ENCODE results near the gene ADISSP. TPM values are rescaled to one million over a fixed set of nuclear protein-coding genes. Genes with fewer than 3 reads are reported as not detected.

ADISSP gene
- total and polyA plus RNA-seq, 2 experiments from 2014 or later, result 24.1 to 38.5 TPM

DNA sequence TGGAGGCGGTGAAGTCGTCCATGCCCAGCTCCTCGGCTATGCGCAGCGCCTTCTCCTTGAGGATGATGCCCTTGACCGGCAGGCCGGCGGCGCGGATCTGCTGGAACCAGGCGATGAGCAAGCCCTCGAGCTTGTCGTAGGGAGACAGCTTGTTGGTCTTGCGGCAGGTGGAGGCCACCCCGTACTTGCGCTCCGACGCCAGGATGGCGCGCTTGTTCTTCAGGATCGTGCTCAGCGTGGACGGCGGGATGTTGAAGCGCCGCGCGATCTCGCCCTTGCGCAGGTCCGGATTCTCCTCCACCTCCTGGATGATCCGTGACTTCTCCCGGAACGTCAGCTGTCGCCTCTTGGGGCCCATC, 18.6 kb upstream of the ADISSP start:
- Histone ChIP-seq H3K27me3 (peaks cover 4% of the 10 kb centered on the region), H3K4me3 (peak overlapping the region; percentile 47), H3K27ac (no peak overlapping the region), H3K4me1 (ENCODE audit: low read depth) (peaks cover 5% of the 10 kb centered on the region), H3K36me3 (no peaks in the 10 kb centered on the region), H3K9me3 (ENCODE audit: low read depth) (no peaks in the 10 kb centered on the region)
- DNase-seq (ENCODE audit: low read depth in 1 of 2, low spot score in 1 of 2), result peak; percentile 60 to 68
- TF ChIP-seq, protein P1, sequence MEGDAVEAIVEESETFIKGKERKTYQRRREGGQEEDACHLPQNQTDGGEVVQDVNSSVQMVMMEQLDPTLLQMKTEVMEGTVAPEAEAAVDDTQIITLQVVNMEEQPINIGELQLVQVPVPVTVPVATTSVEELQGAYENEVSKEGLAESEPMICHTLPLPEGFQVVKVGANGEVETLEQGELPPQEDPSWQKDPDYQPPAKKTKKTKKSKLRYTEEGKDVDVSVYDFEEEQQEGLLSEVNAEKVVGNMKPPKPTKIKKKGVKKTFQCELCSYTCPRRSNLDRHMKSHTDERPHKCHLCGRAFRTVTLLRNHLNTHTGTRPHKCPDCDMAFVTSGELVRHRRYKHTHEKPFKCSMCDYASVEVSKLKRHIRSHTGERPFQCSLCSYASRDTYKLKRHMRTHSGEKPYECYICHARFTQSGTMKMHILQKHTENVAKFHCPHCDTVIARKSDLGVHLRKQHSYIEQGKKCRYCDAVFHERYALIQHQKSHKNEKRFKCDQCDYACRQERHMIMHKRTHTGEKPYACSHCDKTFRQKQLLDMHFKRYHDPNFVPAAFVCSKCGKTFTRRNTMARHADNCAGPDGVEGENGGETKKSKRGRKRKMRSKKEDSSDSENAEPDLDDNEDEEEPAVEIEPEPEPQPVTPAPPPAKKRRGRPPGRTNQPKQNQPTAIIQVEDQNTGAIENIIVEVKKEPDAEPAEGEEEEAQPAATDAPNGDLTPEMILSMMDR (IDR thresholded peaks at IDR 0.05; ENCODE audit: low read depth, low read length), result no peak

DNA sequence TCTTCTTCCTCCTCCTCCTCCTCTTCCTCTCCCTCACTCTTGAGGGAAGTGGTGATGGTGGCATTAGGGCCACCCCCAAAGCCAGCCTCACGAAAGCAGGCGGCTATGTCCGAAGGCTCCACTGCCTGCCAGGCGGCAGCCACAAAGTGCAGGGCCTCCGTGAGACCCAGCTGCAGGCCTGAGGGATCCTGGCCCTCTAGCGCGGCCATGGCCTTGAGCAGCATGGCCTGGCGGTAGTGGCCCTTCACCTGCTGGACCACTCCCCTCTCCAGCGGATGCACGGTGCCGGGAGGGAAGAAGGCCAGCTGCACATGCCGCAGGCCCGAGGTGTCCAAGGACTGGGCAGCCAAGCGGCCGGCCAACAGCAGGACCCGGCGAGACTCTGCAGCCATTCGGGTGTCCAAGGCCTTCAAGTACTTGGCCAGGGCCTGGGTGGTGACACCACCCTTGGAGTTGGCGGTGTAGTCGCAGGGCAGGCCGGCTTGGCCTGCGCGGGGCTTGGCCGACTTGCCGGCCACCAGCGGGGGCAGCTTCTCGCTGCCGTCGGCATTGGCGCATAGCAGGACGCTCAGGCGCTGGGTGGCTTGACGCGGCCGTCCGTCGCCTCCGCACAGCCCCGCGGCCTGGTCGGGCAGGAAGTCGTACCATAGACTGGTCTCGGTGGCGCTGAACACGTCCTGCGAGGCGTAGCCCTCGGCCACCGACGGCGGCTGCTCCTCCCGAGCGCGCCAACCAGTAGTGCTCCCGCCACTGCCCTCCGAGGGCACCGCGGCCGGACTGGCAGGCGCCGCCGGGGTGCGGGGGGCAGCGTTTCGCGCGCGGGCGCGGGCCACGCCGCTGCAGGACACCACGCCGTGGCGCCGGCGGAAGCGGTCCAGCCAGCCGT, 17.9 kb upstream of the ADISSP start:
- H3K27me3 ChIP-seq, result peaks cover 4% of the 10 kb centered on the region
- no peak for DNase-seq (ENCODE audit: low read depth in 1 of 2, low spot score in 1 of 2)
- peak overlapping the region; percentile 47 for H3K4me3 ChIP-seq
- TF ChIP-seq, protein P1 (IDR thresholded peaks at IDR 0.05; ENCODE audit: low read depth, low read length), result peak; percentile 4
- no peaks in the 10 kb centered on the region for H3K36me3 ChIP-seq
- no peaks in the 10 kb centered on the region for H3K9me3 ChIP-seq (ENCODE audit: low read depth)
- no peak overlapping the region for H3K27ac ChIP-seq
- peaks cover 5% of the 10 kb centered on the region for H3K4me1 ChIP-seq (ENCODE audit: low read depth)

DNA sequence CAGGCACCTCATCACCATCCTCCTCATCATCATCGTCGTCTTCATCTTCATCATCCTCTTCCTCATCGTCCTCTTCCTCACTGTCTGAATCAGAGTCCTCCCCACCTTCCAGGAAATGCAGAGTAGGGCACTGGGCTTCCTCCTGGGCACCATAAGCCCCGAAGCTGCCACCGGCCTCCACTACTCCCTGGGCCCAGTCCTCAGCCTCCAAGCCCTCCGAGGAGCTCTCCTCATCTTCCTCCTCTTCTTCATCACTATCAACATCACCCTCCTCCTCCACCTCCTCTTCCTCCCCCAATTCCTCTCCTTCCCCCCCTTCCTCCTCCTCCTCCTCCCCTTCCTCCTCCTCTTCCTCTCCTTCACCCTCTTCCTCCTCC, 17.3 kb upstream of the ADISSP start:
- H3K36me3 ChIP-seq, result no peaks in the 10 kb centered on the region
- peaks cover 5% of the 10 kb centered on the region for H3K27me3 ChIP-seq
- TF ChIP-seq, protein P1 (IDR thresholded peaks at IDR 0.05; ENCODE audit: low read depth, low read length), result no peak
- H3K27ac ChIP-seq, result no peak overlapping the region
- DNase-seq (ENCODE audit: low read depth in 1 of 2, low spot score in 1 of 2), result no peak
- H3K9me3 ChIP-seq (ENCODE audit: low read depth), result no peaks in the 10 kb centered on the region
- H3K4me3 ChIP-seq, result no peak overlapping the region
- H3K4me1 ChIP-seq (ENCODE audit: low read depth), result peaks cover 5% of the 10 kb centered on the region

DNA sequence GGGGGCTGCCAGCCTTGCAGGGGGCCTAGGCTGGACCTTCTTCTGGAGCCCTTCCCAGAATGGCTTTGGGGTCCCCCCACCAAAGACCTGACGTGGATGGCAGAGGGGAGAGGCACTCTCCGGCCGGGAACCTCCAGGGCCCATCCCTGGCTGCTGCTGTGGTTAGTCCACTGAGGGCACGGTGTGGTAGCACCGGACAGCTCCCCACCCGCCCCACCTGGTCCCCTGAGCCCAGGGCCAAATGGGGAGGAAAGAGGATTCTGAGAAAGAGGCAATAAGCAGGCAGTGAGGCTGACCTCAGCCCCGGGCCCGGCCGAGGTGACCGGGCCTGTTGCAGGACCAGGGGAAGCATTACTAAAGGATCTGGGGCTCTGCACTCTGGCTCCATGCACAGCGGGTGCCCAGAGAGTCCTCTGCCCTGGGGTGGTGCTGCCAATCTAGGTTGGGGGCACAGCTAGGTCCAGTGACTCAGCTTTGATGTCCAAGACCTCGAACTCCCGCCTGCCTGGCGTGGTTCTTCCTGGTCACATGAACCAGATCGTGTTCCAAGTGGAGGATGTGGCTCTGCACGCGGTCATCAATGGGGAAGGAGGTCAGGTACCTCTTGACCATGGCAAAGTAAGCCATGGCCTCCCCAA, 16.8 kb upstream of the ADISSP start:
- H3K27me3 ChIP-seq, result peaks cover 11% of the 10 kb centered on the region
- no peak overlapping the region for H3K27ac ChIP-seq
- H3K4me3 ChIP-seq, result no peak overlapping the region
- H3K9me3 ChIP-seq (ENCODE audit: low read depth), result no peaks in the 10 kb centered on the region
- H3K36me3 ChIP-seq, result no peaks in the 10 kb centered on the region
- no peak for DNase-seq (ENCODE audit: low read depth in 1 of 2, low spot score in 1 of 2)
- TF ChIP-seq, protein P1 (IDR thresholded peaks at IDR 0.05; ENCODE audit: low read depth, low read length), result no peak
- H3K4me1 ChIP-seq (ENCODE audit: low read depth), result peaks cover 5% of the 10 kb centered on the region

DNA sequence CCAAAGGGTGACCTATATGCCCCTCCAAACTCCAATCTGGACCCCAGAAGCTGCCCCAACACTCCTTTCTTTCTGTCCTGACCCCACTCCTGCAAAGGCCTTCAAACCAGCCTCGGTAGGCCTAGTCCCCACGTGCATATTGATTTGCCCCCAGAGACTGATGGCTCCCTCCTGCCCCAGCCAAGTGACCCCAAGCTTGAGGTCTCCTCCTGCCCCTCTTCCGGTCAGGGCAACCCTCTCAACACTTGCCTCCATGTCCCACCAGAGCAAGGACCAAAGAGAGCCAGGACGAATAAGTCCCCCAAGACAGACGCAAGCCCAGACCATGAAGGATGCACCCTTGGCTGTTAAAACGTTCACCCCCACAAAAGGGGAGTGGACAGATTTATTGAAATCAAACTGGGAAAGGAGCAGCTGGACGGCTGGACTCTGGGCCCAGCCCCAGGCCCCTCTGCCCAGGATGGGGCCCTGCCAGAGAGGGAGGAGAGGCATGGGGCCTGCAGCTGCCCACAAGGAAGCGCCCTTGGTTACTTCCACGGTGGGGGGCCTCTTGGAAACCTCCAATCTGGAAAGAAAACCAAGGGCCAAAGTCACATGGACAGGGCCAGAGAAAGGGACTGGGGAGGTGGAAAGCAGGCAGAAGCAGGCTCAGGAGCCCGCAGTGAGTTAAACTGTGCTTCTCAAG, 16.1 kb upstream of the ADISSP start:
- H3K27ac ChIP-seq, result no peak overlapping the region
- DNase-seq (ENCODE audit: low read depth in 1 of 2, low spot score in 1 of 2), result no peak
- peaks cover 5% of the 10 kb centered on the region for H3K4me1 ChIP-seq (ENCODE audit: low read depth)
- TF ChIP-seq, protein P1 (IDR thresholded peaks at IDR 0.05; ENCODE audit: low read depth, low read length), result no peak
- no peak overlapping the region for H3K4me3 ChIP-seq
- H3K9me3 ChIP-seq (ENCODE audit: low read depth), result no peaks in the 10 kb centered on the region
- H3K36me3 ChIP-seq, result no peaks in the 10 kb centered on the region
- H3K27me3 ChIP-seq, result peaks cover 17% of the 10 kb centered on the region

Measured in cardiac muscle cell (in vitro differentiated cells and primary cell).